T-helper 17 cell (primary cell): ENCODE data around the gene CNTN4. TPM values are rescaled to one million over a fixed set of nuclear protein-coding genes. Genes with fewer than 3 reads are reported as not detected.

Experiments
- ATAC-seq: fragments of 150-1000 bp; cut with Tn5 transposase; 2 replicates; pipeline ENCODE4 v1.10.0; 2021; ENCODE audit warnings: mild to moderate bottlenecking, moderate library complexity
- DNase-seq, 3 donors: peaks; one replicate each; pipeline versions ENCODE4 v3.0.0 to v3.0.0-alpha.2; 2020 to 2021
- H3K9me3 ChIP-seq: one replicate; pipeline ENCODE4 v1.7.0; 2013; ENCODE audit warnings: low read length, mild to moderate bottlenecking; ENCODE audit not compliant: control insufficient read depth, poor library complexity, severe bottlenecking
- H3K27ac Mint-ChIP-seq: one replicate; pipeline ENCODE4 v1.8.0; 2022; ENCODE audit warnings: mild to moderate bottlenecking, moderate library complexity, mixed read lengths
- H3K27me3 Mint-ChIP-seq: one replicate; pipeline ENCODE4 v1.8.0; 2022; ENCODE audit warnings: mixed read lengths
- H3K36me3 Mint-ChIP-seq: one replicate; pipeline ENCODE4 v1.8.0; 2022; ENCODE audit warnings: low read depth, mixed read lengths
- H3K4me1 Mint-ChIP-seq: one replicate; pipeline ENCODE4 v1.8.0; 2022; ENCODE audit warnings: mild to moderate bottlenecking, mixed read lengths
- H3K4me3 Mint-ChIP-seq: one replicate; pipeline ENCODE4 v1.8.0; 2022; ENCODE audit warnings: mild to moderate bottlenecking, moderate library complexity, mixed read lengths
- total RNA-seq, 4 donors: library from RNA in 2 of 4; stranded (reverse) in 2 of 4; gene quantifications; one replicate each; pipeline ENCODE4 v1.2.3 and lab custom pipeline; 2022 to 2026

The CNTN4 gene
- total RNA-seq, 2 donors from 2014 or later: not detected

DNA sequence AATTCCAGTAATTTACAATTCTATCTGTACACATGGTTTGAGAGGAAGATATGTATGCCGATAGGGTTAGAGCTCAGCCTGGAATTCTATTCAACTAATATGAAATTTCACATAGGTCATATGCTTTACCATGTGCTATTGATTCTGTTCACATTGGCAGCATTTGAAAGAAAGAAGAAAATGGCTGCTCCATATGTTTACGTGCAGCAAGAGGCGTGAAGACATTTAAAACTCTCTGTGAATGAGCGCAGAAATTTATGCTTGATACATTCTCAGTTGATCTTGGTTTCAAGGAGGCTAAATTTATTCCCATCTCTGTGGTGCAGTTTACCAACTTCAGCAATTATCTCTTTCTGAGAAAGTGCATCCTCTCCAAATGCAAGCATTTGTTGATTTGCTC, 478.9 kb downstream of the CNTN4 start:
- Mint-ChIP-seq H3K27ac (no peak overlapping the region), H3K4me1 (no peaks in the 10 kb centered on the region), H3K4me3 (no peak overlapping the region), H3K27me3 (peaks cover 12% of the 10 kb centered on the region), H3K36me3 (no peaks in the 10 kb centered on the region)
- DNase-seq: no peak
- no peak for ATAC-seq
- H3K9me3 ChIP-seq: no peaks in the 10 kb centered on the region

DNA sequence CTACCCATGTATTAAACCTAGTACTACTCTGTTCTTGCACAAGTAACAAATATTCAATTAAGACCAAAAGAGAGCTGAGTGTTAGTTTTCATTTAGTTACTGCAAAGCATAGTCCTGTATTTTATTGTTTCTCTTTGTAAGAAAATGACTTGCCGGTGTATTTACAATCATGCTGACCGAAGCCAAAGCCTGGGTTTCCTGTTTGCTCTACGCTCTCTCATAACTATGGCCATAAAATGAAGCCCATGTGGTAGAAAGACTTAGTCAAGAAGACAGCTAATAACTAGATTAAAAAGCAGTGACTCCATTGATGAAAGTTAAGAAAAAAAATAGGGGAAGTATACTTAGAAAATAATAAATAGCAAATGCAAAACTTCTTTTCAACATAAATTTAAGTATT, 479.9 kb downstream of the CNTN4 start:
- no peaks in the 10 kb centered on the region for H3K4me1 Mint-ChIP-seq
- H3K27me3 Mint-ChIP-seq: peaks cover 12% of the 10 kb centered on the region

DNA sequence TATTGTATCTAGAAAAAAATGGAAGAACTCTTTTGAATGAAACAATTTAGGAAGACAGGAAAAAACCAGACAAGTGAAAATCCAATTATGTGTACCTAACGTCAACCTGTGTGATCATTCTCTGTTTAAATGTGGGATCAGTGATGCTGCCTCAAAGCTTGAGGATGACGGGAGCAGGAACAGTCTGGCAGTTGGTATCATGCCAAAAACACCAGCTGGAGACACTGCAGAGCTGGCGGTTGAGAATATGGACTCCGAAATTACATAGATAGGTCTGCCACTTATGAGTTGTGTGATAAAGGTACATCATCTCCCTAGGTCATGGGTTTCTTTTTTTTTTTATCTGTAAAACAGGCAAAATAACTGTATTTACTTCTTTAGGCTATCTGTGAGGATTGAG, 480.5 kb downstream of the CNTN4 start:
- DNase-seq (no peak), ATAC-seq (no peak)
- no peak overlapping the region for H3K27ac Mint-ChIP-seq
- H3K9me3 ChIP-seq: no peaks in the 10 kb centered on the region
- no peaks in the 10 kb centered on the region for H3K36me3 Mint-ChIP-seq
- H3K27me3 Mint-ChIP-seq: peaks cover 12% of the 10 kb centered on the region
- no peak overlapping the region for H3K4me3 Mint-ChIP-seq
- H3K4me1 Mint-ChIP-seq: no peaks in the 10 kb centered on the region

More for the DNA sequence above, 479.9 kb downstream of the CNTN4 start:
- Mint-ChIP-seq H3K36me3 (no peaks in the 10 kb centered on the region), H3K27ac (no peak overlapping the region), H3K4me3 (no peak overlapping the region)
- no peak for ATAC-seq
- H3K9me3 ChIP-seq: no peaks in the 10 kb centered on the region
- DNase-seq: no peak

DNA sequence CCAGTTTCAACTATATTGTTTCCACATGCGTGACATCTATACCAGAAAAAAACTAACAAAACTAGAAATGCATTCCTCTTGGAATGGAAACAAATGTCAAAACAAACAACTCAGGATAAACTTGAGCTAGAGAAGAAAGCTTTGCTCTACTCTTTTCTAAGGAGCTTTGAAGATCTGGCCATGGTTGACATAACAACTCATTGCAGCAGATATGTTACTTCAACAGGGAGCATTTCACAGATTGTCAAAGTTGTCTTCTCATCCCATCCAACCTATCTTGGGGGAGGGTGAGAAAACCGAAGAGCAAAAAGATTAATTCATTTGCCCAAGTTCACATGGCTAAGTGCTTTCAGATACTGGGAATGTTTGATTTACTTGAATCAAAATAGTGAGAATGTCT, 484.4 kb downstream of the CNTN4 start:
- ATAC-seq (no peak), DNase-seq (no peak)
- no peaks in the 10 kb centered on the region for H3K9me3 ChIP-seq
- Mint-ChIP-seq H3K27me3 (peaks cover 6% of the 10 kb centered on the region), H3K4me3 (no peak overlapping the region), H3K4me1 (no peaks in the 10 kb centered on the region), H3K27ac (no peak overlapping the region), H3K36me3 (no peaks in the 10 kb centered on the region)

DNA sequence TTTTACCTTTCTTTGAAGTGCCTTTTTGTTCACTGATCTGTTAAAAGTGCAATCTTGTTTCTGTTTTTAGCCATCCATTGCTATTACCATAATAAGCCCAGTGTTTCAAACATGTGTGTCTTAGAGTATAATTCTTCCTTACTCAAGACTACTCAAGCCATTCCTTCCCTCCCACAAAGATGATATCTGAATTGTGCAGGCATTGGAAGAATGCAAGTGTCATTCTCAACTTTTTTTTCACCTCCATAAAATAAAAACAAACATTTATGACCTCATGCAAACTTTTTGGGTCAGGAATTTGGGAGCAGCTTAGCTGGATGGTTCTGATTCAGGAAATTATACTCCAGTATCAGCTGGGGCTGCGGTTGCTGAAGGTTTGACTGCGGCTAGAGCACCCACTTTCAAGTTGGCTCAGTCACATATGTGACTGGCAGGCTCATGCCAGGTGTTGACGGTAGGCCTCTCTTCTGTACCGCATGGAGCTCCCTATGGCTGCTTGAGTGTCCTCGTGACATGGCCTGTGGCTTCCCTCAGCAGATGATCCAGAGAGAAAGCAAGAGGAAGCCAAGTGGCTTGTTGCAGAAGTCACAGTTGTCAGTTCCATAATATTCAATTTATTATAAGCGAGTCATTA, 490.8 kb downstream of the CNTN4 start:
- no peak overlapping the region for H3K4me3 Mint-ChIP-seq
- H3K27ac Mint-ChIP-seq: no peak overlapping the region
- no peaks in the 10 kb centered on the region for H3K4me1 Mint-ChIP-seq
- no peak for DNase-seq
- no peaks in the 10 kb centered on the region for H3K36me3 Mint-ChIP-seq
- no peak for ATAC-seq
- H3K27me3 Mint-ChIP-seq: no peaks in the 10 kb centered on the region
- H3K9me3 ChIP-seq: no peaks in the 10 kb centered on the region

DNA sequence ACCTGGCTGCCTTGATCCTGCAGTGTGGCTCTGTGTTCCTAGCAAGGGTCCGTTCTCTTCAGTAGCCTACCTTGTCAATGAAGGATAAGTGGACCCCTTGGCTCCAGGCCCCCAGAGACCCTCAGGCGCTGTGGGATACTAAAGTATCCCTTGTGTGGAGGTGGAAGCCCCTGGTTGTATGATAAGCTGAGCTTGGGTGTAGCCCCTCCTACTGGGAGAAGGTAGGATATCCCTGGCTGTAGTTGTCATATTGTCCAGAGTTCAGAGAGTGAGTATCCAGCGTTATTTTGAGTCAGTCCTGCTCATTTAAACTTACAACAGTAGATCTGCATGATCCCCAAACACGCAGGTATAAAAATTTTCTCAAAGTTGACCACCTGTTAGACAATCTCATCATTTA, 496.8 kb downstream of the CNTN4 start:
- DNase-seq (no peak), ATAC-seq (no peak)
- Mint-ChIP-seq H3K27ac (no peak overlapping the region), H3K36me3 (no peaks in the 10 kb centered on the region), H3K4me3 (no peak overlapping the region), H3K27me3 (peaks cover 8% of the 10 kb centered on the region), H3K4me1 (no peaks in the 10 kb centered on the region)
- no peaks in the 10 kb centered on the region for H3K9me3 ChIP-seq

DNA sequence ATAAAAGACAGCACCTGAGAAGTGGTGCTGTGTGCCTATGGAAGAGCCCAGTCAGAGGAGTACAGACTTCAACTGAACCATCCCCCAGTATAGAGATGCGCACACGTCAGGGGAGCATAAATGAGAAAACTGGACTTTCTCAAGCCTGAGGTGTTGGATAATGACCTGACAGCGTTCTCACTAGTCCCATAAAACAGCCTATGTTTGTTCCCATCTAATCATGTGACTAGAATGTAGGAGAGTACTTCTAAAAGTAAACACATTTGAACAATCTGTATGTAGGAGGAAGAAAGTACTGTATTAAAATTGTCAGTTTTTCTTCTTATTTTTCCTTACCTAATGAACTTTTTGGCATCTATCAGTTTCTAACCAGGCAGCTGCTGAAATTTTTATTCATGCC, 498.9 kb downstream of the CNTN4 start:
- no peak overlapping the region for H3K4me3 Mint-ChIP-seq
- ATAC-seq: no peak
- peaks cover 8% of the 10 kb centered on the region for H3K27me3 Mint-ChIP-seq
- H3K27ac Mint-ChIP-seq: no peak overlapping the region
- no peaks in the 10 kb centered on the region for H3K9me3 ChIP-seq
- H3K4me1 Mint-ChIP-seq: no peaks in the 10 kb centered on the region
- H3K36me3 Mint-ChIP-seq: no peaks in the 10 kb centered on the region
- no peak for DNase-seq

DNA sequence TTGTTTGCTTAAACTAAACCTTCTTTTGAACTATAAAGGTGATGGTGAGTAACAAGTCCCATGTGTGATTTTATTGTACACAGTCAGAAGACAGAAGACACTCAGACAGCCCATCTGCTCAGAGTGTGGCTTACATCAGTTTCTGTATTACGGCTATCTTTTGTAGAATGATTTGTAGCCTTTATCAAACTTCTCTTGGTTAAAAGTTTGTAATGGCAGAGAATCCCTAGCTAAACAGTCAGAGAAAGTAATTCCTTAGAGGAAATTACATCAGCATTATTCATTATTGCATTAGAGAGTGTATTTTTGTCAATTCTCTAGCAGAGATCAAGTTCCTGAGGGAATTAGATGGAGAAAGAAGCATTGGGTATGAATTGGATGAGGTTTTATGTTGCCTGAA, 500.8 kb downstream of the CNTN4 start:
- no peaks in the 10 kb centered on the region for H3K36me3 Mint-ChIP-seq
- H3K27me3 Mint-ChIP-seq: peaks cover 8% of the 10 kb centered on the region
- H3K27ac Mint-ChIP-seq: no peak overlapping the region
- no peaks in the 10 kb centered on the region for H3K9me3 ChIP-seq
- no peak overlapping the region for H3K4me3 Mint-ChIP-seq
- ATAC-seq (no peak), DNase-seq (no peak)
- no peaks in the 10 kb centered on the region for H3K4me1 Mint-ChIP-seq

DNA sequence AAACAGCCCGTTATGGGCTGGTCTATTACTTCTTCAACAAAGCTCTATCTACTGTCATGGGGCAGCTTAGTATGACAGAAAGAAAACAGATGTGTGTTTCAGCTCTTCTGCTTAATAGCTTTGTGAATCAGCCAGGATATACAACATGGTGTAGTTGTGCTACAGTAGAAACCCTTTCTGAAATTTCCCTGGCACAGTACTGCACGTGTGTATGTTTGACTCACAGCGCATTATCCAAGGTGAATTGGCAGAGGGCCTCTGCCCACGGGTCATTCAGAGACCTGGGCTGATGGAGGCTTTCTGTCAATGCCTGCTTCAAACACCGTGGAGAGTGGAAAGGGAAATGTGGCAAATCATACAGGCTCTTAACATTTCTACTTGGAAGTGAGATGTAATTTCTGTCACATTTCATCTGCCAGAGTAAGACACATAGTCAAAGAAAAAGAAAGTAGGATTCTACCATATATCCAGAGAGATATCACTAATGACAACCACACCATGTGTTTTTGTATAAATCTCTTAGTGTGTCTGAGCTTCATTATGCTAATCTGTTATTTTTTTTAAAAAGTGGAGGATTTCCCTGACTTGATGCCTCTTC, 505.1 kb downstream of the CNTN4 start:
- no peak for ATAC-seq
- H3K4me3 Mint-ChIP-seq: no peak overlapping the region
- no peaks in the 10 kb centered on the region for H3K9me3 ChIP-seq
- no peak for DNase-seq
- no peaks in the 10 kb centered on the region for H3K36me3 Mint-ChIP-seq
- peaks cover 7% of the 10 kb centered on the region for H3K27me3 Mint-ChIP-seq
- H3K4me1 Mint-ChIP-seq: no peaks in the 10 kb centered on the region
- H3K27ac Mint-ChIP-seq: no peak overlapping the region

DNA sequence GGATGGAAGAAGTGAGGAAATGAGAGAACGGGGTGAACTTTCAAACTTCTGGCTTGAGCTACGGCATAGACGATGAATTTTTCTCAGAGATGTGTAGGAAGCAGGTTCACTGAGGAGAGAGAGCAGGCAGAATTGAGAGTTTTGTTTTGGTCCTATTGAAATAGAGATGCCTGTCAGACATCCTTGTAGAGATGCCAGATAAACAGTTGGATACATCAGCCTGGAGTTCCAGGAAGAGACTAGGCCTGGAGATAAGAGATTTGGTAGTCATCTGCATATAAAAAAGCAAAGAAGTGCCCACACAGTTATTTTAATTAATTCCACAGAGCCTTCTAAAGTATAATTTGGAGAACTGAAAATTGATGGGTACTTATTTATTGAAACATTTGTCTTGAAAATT, 515.9 kb downstream of the CNTN4 start:
- DNase-seq (no peak), ATAC-seq (no peak)
- Mint-ChIP-seq H3K4me1 (no peaks in the 10 kb centered on the region), H3K27ac (no peak overlapping the region), H3K27me3 (peaks cover 4% of the 10 kb centered on the region), H3K36me3 (no peaks in the 10 kb centered on the region), H3K4me3 (no peak overlapping the region)
- no peaks in the 10 kb centered on the region for H3K9me3 ChIP-seq

DNA sequence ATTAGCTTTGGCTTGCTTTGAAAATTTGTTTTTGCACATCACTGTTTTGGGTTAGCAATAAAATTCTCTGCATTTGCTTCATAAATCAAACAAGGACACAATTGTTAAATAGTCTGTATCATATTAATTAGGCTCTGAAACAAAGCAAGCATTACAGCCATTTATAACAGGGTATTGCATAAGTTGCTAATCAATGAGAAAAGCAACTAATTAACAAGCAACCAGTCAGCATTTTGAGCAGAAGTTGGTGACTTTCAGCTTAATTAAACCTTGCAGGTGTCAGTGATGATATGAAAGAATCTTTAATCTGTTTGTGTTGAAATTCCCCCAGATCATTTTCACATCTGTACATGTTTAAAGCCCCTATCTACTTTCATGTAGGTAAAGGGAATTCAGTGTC, 516.4 kb downstream of the CNTN4 start:
- no peak overlapping the region for H3K27ac Mint-ChIP-seq
- no peaks in the 10 kb centered on the region for H3K9me3 ChIP-seq
- no peaks in the 10 kb centered on the region for H3K4me1 Mint-ChIP-seq
- peaks cover 4% of the 10 kb centered on the region for H3K27me3 Mint-ChIP-seq
- ATAC-seq (no peak), DNase-seq (no peak)
- H3K36me3 Mint-ChIP-seq: no peaks in the 10 kb centered on the region
- H3K4me3 Mint-ChIP-seq: no peak overlapping the region

DNA sequence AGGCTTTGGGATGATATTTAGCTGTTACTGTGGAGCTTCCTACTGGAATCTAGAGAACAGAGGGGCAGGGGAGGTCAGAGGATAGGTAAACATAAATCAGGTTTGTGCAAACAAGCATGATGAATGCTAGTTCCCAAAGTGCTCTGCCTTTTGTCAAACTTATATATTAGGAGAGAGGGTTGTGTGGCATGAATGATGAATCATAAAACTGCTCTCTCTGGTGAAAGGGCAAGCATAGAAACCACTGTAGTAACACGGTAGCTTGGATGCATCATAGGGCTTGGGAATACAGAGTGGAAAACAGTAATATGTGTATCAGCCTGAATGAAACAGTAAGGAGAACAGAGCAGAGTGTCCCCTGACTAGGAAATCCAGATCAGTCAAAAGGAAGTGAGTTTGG, 524.8 kb downstream of the CNTN4 start:
- no peak for ATAC-seq
- no peaks in the 10 kb centered on the region for H3K9me3 ChIP-seq

DNA sequence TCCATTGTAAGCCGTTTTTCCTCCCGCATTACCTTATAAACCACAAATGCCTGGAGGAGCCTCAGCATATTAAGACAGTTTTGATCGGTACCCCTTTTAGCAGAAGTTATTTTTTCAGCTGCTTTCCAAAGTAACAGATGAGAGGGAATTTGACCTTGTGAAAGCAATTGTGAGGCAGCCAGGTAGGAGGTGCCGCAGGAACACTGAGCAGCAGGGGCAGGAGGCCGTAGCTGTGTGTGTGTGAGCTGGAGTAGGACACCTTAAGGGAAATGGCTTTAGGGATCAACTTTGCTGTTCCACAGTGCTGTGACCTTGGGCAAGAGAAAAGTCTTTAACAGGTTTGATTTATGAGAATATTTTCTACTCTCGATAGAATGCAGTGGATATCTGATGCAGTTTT, 529.5 kb downstream of the CNTN4 start:
- H3K4me1 Mint-ChIP-seq: peaks cover 3% of the 10 kb centered on the region
- no peaks in the 10 kb centered on the region for H3K36me3 Mint-ChIP-seq
- no peak overlapping the region for H3K4me3 Mint-ChIP-seq
- no peaks in the 10 kb centered on the region for H3K27me3 Mint-ChIP-seq
- DNase-seq (no peak), ATAC-seq (no peak)
- no peaks in the 10 kb centered on the region for H3K9me3 ChIP-seq
- H3K27ac Mint-ChIP-seq: no peak overlapping the region

More for the DNA sequence above, 524.8 kb downstream of the CNTN4 start:
- no peak overlapping the region for H3K27ac Mint-ChIP-seq
- no peak overlapping the region for H3K4me3 Mint-ChIP-seq
- H3K27me3 Mint-ChIP-seq: peaks cover 6% of the 10 kb centered on the region
- peaks cover 3% of the 10 kb centered on the region for H3K4me1 Mint-ChIP-seq
- DNase-seq: no peak
- H3K36me3 Mint-ChIP-seq: peaks cover 2% of the 10 kb centered on the region

DNA sequence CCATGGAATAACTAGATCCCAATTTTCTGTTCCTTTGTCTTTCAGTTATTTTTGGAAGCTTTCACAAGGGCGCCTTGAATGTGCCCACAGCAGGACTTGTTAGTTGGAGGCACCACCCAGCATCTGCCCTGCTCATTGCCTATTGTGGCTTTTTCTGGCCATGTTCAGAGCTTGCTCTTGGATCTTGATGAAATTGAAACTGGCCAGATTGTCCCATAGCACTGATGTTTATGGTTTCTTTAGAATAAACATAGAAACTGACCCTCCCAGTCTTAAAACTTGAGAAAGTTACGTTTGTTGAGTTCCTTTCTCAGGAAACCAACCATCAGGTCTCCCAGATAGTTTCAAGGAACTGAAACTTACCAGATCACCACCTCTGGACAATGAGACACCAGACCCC, 536.8 kb downstream of the CNTN4 start:
- H3K27me3 Mint-ChIP-seq: peaks cover 6% of the 10 kb centered on the region
- no peaks in the 10 kb centered on the region for H3K9me3 ChIP-seq
- no peaks in the 10 kb centered on the region for H3K36me3 Mint-ChIP-seq
- no peak overlapping the region for H3K4me3 Mint-ChIP-seq
- no peak overlapping the region for H3K27ac Mint-ChIP-seq
- no peaks in the 10 kb centered on the region for H3K4me1 Mint-ChIP-seq
- DNase-seq (no peak), ATAC-seq (no peak)
